Karpas-422 (cell line): Measurements from ENCODE around the gene MTARC1. TPM values are rescaled to one million over a fixed set of nuclear protein-coding genes. Genes with fewer than 3 reads are reported as not detected.

ENCODE experiments used
- DNase-seq: peaks from one replicate; pipeline ENCODE4 v3.0.0-alpha.2; 2015
- H2AFZ ChIP-seq: fragments of 200-600 bp; sonication (generic); 2 replicates; pipeline ENCODE4 v1.6.1; 2014; ENCODE audit warnings: antibody characterized with exemption, low read length, mixed read lengths
- H3K27ac ChIP-seq: fragments of 200-600 bp; sonication (generic); 2 replicates; pipeline ENCODE4 v1.5.1; 2014; ENCODE audit warnings: mild to moderate bottlenecking, low read length, moderate library complexity
- H3K27me3 ChIP-seq: fragments of 200-600 bp; sonication (generic); 2 replicates; pipeline ENCODE4 v1.6.1; 2014; ENCODE audit warnings: low read length, mixed read lengths
- H3K36me3 ChIP-seq: fragments of 200-600 bp; sonication (generic); 2 replicates; pipeline ENCODE4 v1.6.1; 2014; ENCODE audit warnings: low read length, mixed read lengths; ENCODE audit not compliant: insufficient read depth
- H3K4me1 ChIP-seq: fragments of 200-600 bp; sonication (generic); 2 replicates; pipeline ENCODE4 v1.6.1; 2014; ENCODE audit warnings: mild to moderate bottlenecking, low read length, mixed read lengths
- H3K4me2 ChIP-seq: fragments of 200-600 bp; sonication (generic); 2 replicates; pipeline ENCODE4 v1.6.1; 2014; ENCODE audit warnings: low read length, low read depth, mild to moderate bottlenecking; ENCODE audit not compliant: poor library complexity, severe bottlenecking
- H3K4me3 ChIP-seq: fragments of 200-600 bp; sonication (generic); 2 replicates; pipeline ENCODE4 v1.5.1; 2014; ENCODE audit warnings: mild to moderate bottlenecking, antibody characterized with exemption, low read length, mixed read lengths
- H3K79me2 ChIP-seq: fragments of 200-600 bp; sonication (generic); 2 replicates; pipeline ENCODE4 v1.6.1; 2014; ENCODE audit warnings: mild to moderate bottlenecking, low read length, mixed read lengths
- H3K9ac ChIP-seq: fragments of 200-600 bp; sonication (generic); 2 replicates; pipeline ENCODE4 v1.6.0; 2014; ENCODE audit warnings: low read length
- H3K9me2 ChIP-seq: fragments of 200-600 bp; sonication (generic), shearing (Covaris generic); replicated peaks from 2 replicates; pipeline ENCODE4 v1.6.0; 2014; ENCODE audit warnings: mild to moderate bottlenecking, low read length, moderate library complexity; ENCODE audit not compliant: insufficient read depth
- H3K9me3 ChIP-seq: fragments of 300-700, 200-600 bp; sonication (generic); 2 replicates; pipeline ENCODE4 v1.6.1; 2014; ENCODE audit warnings: low read length, mixed read lengths
- H4K20me1 ChIP-seq: fragments of 200-600 bp; sonication (generic); 2 replicates; pipeline ENCODE4 v1.6.1; 2014; ENCODE audit warnings: mild to moderate bottlenecking, antibody characterized with exemption, low read length, low read depth; ENCODE audit not compliant: insufficient read depth
- total RNA-seq: library from RNA; depleted of rRNA; stranded (reverse); fragments of >200 nt; shearing (Covaris generic); gene quantifications from 2 replicates; pipeline ENCODE4 v1.2.3, GENCODE V29; 2014; ENCODE audit warnings: low replicate concordance; rRNA removed

MTARC1 gene
- total RNA-seq, result 0.04 TPM in 1 of 2 replicates, not detected in the other

DNA sequence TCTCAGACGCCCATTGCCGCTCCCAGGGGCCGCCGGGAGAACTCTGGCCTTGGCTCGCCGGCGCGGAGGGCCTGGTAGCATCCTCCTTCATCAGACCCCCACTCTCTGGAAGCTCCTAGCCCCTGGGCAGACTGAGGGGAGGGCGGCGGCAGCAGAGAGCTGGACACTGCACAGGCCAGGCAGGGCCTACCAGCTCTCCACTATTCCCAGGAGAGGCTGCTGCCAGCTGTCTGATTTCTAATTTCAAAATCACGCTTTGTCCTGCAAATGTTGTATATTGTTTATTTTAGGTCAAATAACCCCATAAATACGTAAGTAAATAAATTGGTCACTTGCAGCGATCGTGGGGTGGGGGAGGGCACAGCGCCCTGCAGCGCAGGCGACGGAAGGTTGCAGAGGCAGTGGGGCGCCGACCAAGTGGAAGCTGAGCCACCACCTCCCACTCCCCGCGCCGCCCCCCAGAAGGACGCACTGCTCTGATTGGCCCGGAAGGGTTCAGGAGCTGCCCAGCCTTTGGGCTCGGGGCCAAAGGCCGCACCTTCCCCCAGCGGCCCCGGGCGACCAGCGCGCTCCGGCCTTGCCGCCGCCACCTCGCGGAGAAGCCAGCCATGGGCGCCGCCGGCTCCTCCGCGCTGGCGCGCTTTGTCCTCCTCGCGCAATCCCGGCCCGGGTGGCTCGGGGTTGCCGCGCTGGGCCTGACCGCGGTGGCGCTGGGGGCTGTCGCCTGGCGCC, at the start of gene MTARC1:
MTARC1 (plus strand) TSS at position 577 of the 732 bp plus-strand sequence; CDS start at position 609, 32 bp downstream.
- Histone ChIP-seq H3K27ac (no peak within 1 kb of the TSS), H3K4me1 (no peaks in the 10 kb centered on the region), H3K9ac (no peak within 1 kb of the TSS), H4K20me1 (no peaks in the 10 kb centered on the region), H3K9me2 (no peaks in the 10 kb centered on the region), H3K9me3 (no peaks in the 10 kb centered on the region), H2AFZ (no peak within 1 kb of the TSS), H3K4me3 (no peak within 1 kb of the TSS), H3K27me3 (no peaks in the 10 kb centered on the region), H3K4me2 (no peak within 1 kb of the TSS), H3K79me2 (no peaks in the 10 kb centered on the region), H3K36me3 (no peaks in the 10 kb centered on the region)
- no peak for DNase-seq

DNA sequence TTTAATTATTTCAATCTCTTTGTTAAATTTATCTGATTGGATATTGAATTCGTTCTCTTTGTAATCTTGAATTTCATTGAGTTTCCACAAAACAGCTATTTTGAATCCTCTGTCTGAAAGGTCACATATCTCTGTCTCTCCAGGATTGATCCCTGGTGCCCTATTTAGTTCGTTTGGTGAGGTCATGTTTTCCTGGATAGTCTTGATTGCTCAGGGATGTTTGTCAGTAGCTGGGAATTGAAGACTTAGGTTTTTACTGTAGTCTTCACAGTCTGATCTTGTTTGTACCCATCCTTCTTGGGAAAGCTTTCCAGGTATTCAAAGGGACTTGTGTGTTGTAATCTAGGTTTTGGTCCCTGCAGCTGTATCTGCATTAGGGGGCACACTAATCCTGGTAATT, 45.4 kb upstream of the MTARC1 start:
- no peak for DNase-seq
- H3K9me2 ChIP-seq, result no peaks in the 10 kb centered on the region
- H4K20me1 ChIP-seq, result no peaks in the 10 kb centered on the region
- peaks cover 14% of the 10 kb centered on the region for H3K4me1 ChIP-seq
- no peak overlapping the region for H3K27ac ChIP-seq
- no peak overlapping the region for H2AFZ ChIP-seq
- no peak overlapping the region for H3K4me2 ChIP-seq
- H3K9ac ChIP-seq, result no peak overlapping the region
- no peaks in the 10 kb centered on the region for H3K27me3 ChIP-seq
- H3K36me3 ChIP-seq, result no peaks in the 10 kb centered on the region
- H3K9me3 ChIP-seq, result no peaks in the 10 kb centered on the region
- no peak overlapping the region for H3K4me3 ChIP-seq
- H3K79me2 ChIP-seq, result no peaks in the 10 kb centered on the region

DNA sequence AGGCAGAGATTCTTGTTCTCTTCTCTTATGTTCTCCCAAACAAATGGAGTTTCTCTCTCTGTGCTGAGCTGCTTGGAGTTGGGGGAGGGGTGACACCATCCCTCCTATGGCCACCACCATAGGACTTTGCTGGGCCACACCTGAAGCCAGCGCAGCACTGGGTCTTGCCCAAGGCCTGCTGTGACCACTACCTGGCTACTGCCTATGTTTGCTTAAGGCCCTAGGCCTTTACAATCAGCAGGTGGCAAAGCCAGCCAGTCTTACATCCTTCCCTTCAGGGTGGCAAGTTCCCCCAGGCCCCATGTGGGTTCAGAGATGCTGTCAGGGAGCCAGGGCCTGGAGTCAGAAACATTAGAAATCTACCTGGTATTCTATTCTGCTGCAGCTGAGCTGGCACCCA, 44.9 kb upstream of the MTARC1 start:
- no peaks in the 10 kb centered on the region for H3K27me3 ChIP-seq
- no peaks in the 10 kb centered on the region for H3K9me2 ChIP-seq
- H3K27ac ChIP-seq, result no peak overlapping the region
- H4K20me1 ChIP-seq, result no peaks in the 10 kb centered on the region
- no peak overlapping the region for H3K4me3 ChIP-seq
- no peak for DNase-seq
- H3K79me2 ChIP-seq, result no peaks in the 10 kb centered on the region
- H3K4me1 ChIP-seq, result peaks cover 10% of the 10 kb centered on the region
- H2AFZ ChIP-seq, result no peak overlapping the region
- no peak overlapping the region for H3K9ac ChIP-seq
- no peaks in the 10 kb centered on the region for H3K36me3 ChIP-seq
- H3K9me3 ChIP-seq, result no peaks in the 10 kb centered on the region
- no peak overlapping the region for H3K4me2 ChIP-seq

DNA sequence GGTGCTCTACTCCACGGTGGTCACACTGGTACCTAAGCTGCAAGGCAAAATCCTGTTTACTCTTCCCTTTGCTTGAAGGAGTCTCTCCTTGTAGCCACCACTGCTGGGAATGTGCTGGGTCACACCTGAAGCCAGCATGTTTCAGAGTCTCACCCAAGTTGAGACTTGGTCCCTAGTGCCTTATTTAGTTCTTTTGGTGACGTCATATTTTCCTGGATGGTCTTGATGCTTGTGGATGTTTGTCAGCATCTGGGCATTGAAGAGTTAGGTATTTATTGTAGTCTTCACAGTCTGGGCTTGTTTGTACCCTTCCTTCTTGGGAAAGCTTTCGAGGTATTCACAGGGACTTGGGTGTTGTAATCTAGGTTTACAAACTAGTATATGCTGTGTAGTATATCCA, 44.2 kb upstream of the MTARC1 start:
- H3K27me3 ChIP-seq, result no peaks in the 10 kb centered on the region
- no peak overlapping the region for H3K4me3 ChIP-seq
- H3K9me2 ChIP-seq, result no peaks in the 10 kb centered on the region
- H3K79me2 ChIP-seq, result no peaks in the 10 kb centered on the region
- H3K9ac ChIP-seq, result no peak overlapping the region
- H3K4me1 ChIP-seq, result peaks cover 3% of the 10 kb centered on the region
- H3K27ac ChIP-seq, result no peak overlapping the region
- no peak overlapping the region for H2AFZ ChIP-seq
- DNase-seq, result no peak
- no peak overlapping the region for H3K4me2 ChIP-seq
- no peaks in the 10 kb centered on the region for H3K36me3 ChIP-seq
- H3K9me3 ChIP-seq, result no peaks in the 10 kb centered on the region
- H4K20me1 ChIP-seq, result no peaks in the 10 kb centered on the region

DNA sequence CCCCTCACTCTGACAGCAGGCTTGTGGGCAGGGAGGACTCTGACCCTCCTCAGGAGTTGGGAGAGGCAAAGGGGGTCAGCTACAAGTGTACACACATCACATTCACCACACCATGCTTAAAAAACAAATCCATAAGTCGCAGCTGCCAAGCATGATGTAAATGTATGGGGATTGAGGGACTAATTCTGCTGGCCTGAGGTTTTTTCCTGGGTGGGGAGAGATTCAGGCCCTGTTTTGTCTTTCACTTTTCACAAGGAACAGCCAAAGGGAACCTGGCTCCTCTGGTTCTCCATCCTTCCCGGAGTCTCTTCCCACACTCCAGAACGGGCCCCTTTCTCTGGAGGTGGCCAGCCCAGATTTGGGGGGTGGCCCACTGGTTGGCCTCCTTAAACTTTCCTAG, 39.9 kb upstream of the MTARC1 start:
- no peaks in the 10 kb centered on the region for H3K36me3 ChIP-seq
- H3K79me2 ChIP-seq, result no peaks in the 10 kb centered on the region
- no peak overlapping the region for H3K4me2 ChIP-seq

DNA sequence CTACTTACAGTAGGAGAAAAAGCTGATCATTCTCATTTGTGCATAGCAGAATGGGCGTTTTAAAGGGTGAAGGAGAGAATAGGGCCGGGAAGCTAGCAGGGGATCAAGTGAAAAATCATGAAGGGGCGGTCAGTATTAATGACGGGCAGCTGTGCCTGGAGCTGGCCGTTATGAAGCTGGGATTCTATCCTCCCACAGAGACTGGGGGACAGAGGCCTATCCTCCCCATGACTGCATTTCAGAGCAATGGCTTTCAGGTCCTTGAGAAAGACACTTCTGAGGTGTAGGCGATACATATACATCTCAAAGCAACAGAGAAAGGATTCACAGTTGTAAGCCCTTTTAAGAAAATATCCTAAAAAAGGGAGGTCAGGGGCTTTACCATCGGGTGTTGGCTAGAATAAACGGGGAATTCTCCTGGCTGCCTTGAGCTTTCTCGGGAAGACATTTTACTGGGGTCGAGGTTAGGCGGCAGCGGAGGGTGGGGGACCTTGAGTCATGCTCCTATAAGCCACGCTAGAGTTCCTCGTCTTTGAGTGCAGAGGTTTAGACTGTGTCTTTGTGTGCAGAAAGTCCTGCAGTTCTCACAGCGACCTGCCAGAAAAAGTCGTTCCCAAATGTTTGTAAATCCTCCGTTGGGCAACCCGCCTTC, 39.1 kb upstream of the MTARC1 start:
- Histone ChIP-seq H3K79me2 (no peaks in the 10 kb centered on the region), H3K9me3 (no peaks in the 10 kb centered on the region), H3K27ac (no peak overlapping the region), H3K4me2 (no peak overlapping the region), H3K27me3 (no peaks in the 10 kb centered on the region), H3K4me1 (no peaks in the 10 kb centered on the region), H3K4me3 (no peak overlapping the region), H3K36me3 (no peaks in the 10 kb centered on the region), H4K20me1 (no peaks in the 10 kb centered on the region), H2AFZ (no peak overlapping the region), H3K9me2 (no peaks in the 10 kb centered on the region), H3K9ac (no peak overlapping the region)
- DNase-seq, result no peak

More for the DNA sequence above, 39.9 kb upstream of the MTARC1 start:
- Histone ChIP-seq H3K27ac (no peak overlapping the region), H3K9me3 (no peaks in the 10 kb centered on the region), H3K9ac (no peak overlapping the region), H3K9me2 (no peaks in the 10 kb centered on the region), H3K4me3 (no peak overlapping the region), H4K20me1 (no peaks in the 10 kb centered on the region), H3K4me1 (no peaks in the 10 kb centered on the region), H2AFZ (no peak overlapping the region), H3K27me3 (no peaks in the 10 kb centered on the region)
- DNase-seq, result no peak

DNA sequence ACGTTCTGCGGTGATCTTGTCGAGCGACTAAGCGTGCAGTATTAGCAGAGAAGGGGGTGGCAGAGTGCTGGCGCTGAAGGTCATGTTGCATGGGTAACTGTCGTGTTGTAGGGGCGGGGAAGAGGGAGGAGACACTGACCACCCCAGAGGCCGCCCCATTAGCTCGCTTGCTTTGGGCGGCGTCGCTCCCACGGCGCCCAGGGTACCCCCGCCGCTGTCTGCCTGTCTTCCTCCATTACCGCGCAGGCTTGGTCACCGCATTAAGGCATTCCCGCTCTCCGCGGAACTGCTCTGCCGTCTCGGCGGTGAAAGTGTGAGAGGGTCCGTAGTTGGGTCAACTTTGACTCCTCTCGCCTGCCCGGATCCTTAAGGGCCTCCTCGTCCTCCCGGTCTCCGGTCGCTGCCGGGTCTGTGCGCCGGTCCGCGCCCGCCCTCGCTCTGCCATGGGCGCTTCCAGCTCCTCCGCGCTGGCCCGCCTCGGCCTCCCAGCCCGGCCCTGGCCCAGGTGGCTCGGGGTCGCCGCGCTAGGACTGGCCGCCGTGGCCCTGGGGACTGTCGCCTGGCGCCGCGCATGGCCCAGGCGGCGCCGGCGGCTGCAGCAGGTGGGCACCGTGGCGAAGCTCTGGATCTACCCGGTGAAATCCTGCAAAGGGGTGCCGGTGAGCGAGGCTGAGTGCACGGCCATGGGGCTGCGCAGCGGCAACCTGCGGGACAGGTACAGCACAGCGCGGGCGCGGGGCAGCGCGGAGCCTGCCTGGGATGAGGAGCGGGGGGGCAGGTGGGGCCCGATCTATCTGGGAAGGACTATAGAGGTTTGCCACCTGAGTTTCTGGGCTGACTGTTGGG, 38.4 kb upstream of the MTARC1 start, which contains the start of gene MTARC2:
MTARC2 (plus strand) TSS at position 234 of the 846 bp plus-strand sequence; CDS start at position 444, 210 bp downstream.
- no peak for DNase-seq
- H3K27me3 ChIP-seq, result no peaks in the 10 kb centered on the region
- no peak within 1 kb of the TSS for H3K27ac ChIP-seq
- H4K20me1 ChIP-seq, result no peaks in the 10 kb centered on the region
- H3K4me2 ChIP-seq, result no peak within 1 kb of the TSS
- H3K36me3 ChIP-seq, result no peaks in the 10 kb centered on the region
- no peaks in the 10 kb centered on the region for H3K9me3 ChIP-seq
- H3K9me2 ChIP-seq, result no peaks in the 10 kb centered on the region
- no peak within 1 kb of the TSS for H3K9ac ChIP-seq
- no peaks in the 10 kb centered on the region for H3K79me2 ChIP-seq
- H3K4me1 ChIP-seq, result no peaks in the 10 kb centered on the region
- H3K4me3 ChIP-seq, result no peak within 1 kb of the TSS
- H2AFZ ChIP-seq, result no peak within 1 kb of the TSS

DNA sequence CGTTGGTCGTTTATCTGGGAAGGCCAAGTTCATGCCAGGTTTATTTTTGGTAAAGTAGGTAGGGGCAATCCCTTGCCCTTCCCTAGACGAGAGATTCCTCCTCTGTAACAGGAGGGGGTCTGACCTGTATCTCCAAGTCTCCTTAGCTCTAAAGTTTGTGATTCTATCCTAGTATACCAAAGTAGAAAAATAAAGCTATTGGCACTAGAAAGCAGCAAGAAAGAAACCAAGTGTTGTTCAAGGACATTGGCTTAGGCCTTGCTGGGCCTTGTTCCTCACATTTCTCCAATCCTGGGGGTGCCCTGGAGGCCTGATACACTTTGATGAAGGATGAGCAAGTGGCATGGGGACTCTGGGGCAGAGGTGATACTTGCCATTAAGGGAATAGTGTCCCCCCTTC, 37.8 kb upstream of the MTARC1 start:
- Histone ChIP-seq H2AFZ (no peak overlapping the region), H3K36me3 (no peaks in the 10 kb centered on the region), H3K27me3 (no peaks in the 10 kb centered on the region), H3K4me1 (no peaks in the 10 kb centered on the region), H3K9ac (no peak overlapping the region), H3K9me3 (no peaks in the 10 kb centered on the region), H3K9me2 (no peaks in the 10 kb centered on the region), H3K79me2 (no peaks in the 10 kb centered on the region), H4K20me1 (no peaks in the 10 kb centered on the region), H3K27ac (no peak overlapping the region), H3K4me2 (no peak overlapping the region), H3K4me3 (no peak overlapping the region)
- no peak for DNase-seq
